CD4-positive, alpha-beta T cell treated with Interleukin-4 for 4 hours (primary cell): ENCODE measurements around the gene AACS.
"Not testable (repeated sequence)": the region's sequence is repeated elsewhere in the genome, so short reads cannot be mapped to it uniquely, and the experiment has no call there.

ENCODE experiments used
- DNase-seq: peaks from one replicate; pipeline ENCODE4 v3.0.0-alpha.2; 2020

Gene AACS

DNA sequence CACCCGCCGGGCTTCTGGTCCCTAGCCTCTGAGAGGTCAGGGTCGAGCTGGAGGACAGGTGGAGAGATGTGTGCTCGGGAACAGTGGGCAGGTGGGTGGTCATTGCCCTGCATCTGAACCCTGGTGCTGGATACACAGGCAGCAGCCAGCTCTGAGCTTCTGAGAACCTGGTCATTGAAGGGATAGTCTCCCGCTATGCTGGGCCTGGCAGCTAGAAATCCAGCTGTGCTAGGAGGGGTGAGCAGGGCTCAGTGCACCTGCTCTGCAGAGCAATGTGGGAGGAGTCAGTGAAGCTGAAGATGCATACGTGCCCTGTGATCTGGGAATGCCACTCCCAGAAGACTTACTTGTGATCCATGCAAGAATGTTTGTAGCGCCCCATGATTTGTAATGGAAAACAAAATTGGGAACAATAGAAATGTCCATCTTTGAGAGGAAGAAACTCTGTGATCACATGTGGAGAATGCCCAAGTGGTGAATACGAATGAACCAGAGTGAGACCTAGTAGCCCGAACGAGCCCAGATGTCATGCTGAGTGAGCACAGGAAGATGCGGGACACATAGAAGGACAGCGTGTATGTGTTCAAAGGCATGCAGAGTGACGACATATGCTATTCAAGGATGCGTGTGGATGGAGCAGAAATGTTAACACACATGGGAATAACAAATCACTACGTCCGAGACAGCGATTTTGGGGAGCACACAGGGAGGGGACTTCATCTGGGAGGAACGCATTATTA lies 63.4 kb downstream of the AACS start:
- no peak for DNase-seq

DNA sequence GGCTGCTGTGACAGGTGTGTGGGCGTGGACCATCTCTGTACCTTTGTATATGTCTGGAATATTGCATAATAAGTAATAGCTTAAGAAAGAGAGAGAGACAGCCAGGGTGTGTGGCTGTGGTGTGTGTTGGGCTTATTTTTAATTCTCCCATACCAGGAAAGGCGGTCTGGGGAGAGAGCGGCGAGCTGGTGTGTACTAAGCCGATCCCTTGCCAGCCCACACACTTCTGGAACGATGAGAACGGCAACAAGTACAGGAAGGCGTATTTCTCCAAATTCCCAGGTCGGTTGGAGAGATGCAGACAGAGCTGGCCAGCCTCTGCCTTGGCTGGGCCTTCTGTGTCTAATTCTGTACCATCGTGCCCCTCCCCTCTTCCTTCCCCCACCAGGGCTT lies 63.9 kb downstream of the AACS start:
- no peak for DNase-seq

DNA sequence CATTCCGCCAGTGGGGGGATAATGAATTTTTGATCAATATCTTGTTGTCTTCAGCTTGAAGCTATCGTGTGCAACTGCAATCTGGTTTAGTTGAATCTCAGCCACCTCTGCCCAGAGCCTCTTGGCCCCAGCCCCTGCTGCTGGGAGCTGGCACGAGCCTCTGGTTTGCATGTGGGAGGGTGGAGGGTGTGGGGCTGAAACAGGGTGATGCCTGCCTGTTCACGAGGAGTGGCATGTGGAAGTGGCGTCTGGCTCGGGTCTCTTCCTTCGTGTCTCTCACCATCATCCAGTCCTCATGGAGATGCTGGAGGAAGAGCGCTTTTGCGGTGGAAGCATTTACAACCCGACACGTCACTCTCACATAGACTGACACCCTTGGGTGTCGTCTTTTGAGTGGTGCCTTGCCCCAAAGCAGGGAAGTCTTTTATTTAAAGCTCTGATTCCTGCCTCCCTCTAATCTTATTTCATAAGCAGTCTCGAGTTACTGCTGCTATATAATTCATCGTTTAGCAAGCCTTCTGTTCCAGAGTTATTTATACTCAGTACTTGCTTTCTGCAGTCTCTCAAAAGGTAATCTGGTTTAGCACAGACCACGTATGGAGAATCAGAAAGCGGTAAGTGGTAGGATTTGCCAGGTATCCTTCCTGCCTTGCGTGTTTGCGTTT lies 64.5 kb downstream of the AACS start:
- DNase-seq = no peak

DNA sequence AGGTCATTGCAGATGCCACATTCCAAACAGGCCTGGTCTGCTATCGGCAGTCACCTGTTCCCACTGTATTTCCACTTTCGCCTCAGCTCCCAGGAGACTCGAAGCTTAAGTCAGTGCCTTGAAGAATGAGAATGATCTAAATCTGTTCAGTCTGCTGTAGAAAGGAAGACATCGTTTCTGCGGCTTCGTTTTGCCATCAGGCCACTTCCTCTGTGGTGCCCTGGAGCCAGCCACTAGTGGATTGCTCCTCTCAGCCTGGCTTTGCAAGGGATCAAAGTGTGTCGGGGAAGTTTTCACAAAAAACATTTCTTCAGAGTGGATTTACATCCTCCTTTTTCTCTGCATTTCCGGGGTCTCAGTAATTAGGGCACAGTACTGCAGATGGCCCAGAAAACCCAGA lies 66.7 kb downstream of the AACS start:
- DNase-seq = no peak

DNA sequence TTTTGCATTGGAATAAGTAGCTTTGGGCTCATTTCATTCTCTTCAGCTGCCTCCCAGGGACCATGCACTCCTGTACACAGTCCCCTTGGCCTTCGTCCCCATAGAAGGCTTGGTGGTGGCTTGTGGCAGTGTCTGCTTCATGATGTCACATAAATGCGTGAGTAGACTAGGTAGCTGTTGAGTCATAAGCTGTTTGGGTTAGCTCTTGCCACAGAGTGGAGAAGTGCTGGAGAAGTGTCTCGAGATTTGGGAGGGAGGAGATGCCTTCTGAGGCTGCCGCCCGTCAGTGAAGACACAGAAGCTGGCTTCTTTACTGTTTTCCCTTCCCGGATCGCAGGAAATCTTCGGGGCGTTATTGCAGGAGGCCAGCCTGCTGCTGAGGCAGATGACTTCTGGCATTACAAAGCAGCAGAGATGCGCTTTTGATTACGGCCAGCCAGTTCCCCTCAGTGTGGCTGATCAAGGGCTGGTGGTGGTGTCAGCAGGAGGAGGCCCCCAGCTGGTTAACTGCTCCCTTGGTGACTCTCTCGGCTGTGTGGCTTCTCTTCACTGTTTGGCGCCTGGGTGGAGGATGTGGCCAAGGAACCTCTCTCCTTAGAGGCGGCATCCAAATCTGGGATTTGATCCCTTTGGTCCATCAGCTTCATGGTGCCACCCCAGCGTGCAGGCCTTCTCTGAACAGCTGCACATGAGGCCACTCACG lies 67.6 kb downstream of the AACS start:
- no peak for DNase-seq

DNA sequence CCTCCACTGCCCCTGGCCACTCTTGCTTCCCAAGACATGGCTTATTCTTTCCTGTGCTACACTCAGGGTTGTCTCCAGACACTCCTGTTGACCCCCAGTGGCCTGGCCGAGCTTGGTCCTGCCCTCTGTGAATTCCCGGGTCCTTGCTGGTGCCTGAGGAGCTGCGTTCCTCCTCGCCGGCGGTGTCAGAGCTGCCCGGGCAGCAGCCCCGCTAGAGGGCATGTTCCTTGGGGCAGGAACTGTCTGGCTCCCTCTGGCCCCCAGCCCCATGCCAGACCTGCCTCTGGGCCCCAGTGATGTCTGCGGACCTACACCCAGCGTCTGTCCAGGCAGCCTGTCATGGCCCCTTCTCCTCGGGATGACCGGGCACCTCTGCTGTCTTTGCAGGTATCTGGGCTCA lies 68.4 kb downstream of the AACS start:
- no peak for DNase-seq

DNA sequence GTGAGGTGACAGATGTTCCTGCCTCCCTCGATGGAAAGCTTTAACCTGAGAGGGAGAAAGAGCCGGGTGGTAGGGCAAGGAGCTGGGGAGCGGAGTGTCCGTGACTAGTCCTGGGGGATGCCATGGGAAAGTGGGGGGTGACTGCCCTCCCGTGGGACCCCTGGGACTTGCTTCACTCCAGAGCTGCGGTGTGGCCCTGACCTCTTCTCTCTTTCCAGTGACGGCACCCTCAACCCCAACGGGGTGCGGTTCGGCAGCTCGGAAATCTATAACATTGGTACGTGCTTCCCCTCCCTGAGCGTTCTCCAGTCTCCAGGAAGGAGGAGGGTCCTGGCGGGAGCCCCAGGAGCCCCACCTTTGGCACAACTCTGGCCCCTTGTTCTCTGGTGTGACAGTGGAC lies 69.3 kb downstream of the AACS start:
- no peak for DNase-seq

DNA sequence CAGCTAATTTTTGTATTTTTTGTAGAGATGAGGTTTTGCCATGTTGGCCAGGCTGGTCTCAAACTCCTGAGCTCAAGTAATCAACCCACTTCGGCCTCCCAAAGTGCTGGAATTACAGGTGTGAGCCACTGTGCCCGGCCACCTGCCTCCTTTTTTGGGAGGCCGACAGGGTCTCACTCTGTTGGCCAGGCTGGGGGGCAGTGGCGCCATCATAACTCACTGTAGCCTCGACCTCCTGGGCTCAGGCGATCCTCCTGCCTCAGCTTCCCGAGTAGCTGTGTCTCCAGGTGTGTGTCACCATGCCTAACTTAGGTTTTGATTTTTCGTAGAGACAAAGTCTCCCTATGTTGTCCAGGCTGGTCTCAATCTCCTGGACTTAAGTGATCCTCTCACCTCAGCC lies 70.7 kb downstream of the AACS start:
- no peak for DNase-seq

DNA sequence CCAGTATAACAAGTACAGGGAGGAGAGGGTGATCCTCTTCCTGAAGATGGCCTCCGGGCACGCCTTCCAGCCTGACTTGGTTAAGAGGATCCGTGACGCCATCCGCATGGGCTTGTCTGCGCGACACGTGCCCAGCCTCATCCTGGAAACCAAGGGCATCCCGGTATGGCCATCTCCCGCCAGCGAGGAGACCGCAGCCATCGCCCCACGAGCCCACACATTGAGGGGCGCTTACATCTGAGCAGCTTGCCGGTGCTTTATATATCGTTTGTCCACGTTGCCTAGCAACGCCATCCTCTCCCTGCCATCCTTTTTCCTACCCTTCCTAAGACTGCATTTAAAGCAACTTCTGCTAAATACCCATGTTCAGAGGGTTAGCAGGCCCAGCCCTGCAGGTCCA lies 71.5 kb downstream of the AACS start:
- DNase-seq = no peak

DNA sequence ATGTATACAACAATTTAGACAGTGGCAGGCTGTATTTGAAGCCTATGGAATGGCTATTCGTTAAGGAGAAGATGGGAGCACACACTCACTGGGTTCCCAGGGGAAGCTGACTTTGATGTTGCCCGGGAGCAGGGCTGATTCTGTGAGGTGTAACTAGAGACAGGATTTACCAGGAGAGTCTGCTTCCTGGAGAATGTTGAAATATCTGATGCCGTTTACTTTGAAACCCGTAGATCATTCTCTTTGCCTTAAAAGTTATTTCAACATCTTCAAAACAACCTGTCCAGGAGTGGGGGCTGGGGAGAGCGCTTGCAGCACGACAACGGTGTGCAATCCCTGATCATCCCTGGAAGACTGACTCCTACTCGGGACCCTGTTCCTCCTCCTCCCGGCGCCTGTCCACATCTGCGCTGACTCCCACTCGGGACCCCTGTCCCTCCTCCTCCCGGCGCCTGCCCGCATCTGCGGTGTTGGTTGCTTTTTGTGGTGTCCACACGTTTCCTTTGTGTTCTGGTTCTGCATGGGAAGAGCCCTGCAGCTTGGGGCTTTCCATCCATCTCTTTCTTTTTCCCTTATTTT lies 72.6 kb downstream of the AACS start:
- DNase-seq = no peak

DNA sequence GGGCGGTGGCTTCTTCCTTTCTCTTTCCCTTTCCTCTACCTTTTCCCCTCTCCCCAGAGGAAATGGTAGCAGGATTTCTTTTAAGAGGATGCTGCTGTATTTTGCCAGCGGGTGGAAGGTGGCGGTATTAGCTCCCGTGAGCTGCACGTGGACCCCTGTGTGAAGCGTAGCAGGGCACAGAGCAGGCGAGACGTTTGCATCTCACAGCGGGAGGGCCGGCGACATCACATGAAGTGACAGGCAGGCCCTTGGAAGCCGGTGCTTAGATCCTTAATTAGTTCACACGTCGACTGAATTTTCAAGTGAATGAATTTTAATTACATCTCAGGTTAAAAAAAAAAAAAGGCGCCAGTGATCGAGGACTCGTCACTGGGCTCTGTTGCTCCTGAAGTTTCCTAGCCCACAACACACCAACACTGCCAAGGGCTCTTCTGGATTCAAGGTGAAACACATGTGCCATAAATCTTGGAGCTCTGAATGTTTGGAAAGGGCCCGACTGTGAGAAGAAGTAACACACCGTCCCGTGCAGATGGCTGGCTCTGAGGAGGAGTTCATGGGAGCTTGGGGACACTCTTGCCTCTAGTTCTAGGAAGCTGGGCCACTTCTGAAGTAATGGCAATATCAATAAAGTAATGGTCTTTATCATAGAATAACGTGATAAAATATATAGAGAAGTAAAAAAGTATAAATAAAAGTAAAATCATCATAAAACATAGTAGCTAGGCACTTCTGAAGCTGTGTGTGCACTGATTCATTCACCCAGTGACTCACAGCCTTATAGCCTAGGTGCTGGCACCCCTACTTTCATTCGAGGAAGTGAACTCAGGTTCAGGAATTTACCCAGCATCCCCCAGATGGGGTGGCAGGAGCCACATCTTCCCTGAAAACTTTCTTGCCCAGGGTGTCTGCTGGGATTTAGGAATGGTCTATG lies 75.3 kb downstream of the AACS start:
- DNase-seq = no peak

DNA sequence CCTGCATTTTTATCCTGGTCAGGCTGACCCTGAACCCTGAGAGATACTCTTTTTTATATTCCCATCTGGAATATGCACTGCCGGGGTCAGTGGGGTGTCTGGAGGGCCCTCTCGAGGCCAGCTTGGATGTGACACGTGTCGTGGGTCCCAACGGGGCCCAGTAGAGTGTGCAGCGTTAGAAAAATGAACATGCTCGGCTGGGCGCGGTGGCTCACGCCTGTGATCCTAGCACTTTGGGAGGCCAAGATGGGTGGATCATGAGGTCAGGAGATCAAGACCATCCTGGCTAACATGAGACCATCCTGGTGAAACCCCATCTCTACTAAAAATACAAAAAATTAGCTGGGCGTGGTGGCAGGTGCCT lies 76.0 kb downstream of the AACS start:
- not testable (repeated sequence) for DNase-seq

DNA sequence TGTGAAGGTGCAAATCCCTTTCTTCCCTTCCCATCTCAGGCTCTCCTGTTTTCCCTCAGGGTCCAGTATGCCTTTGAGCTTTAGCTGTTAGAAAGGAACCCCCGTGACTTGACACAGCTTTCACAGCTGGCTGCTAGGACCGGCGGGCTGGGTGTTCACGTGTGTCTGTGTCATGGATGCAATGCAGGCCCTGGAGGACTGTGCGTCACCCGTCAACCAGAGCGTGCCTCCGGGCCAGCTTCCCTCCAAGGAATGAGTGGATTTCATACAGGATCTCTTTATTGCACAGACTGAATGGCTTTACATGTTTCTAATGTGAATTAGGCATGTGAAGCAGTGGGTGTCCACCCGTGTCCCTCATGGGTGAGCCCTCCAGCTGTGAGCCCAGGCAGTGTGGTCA lies 77.4 kb downstream of the AACS start:
- no peak for DNase-seq

DNA sequence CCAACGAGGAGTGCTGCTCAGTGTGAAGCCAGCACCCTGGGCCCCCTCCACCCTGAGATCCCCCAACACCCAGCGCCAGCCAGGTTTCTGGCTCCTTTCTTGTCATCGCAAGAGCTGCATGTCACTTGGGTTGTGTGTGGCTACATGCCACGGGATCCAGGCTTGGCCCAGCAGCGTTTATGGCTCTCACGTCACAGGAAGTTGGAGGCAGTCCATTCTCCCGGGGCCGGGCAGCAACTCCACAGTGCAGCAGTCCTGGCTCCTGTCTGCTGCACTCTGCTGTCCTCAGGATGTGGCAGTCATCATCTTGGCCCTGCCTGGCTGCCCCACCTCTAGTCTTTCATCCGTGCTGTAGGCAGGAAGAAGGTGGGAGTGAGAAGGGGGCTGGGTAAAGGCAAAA lies 78.3 kb downstream of the AACS start:
- no peak for DNase-seq

DNA sequence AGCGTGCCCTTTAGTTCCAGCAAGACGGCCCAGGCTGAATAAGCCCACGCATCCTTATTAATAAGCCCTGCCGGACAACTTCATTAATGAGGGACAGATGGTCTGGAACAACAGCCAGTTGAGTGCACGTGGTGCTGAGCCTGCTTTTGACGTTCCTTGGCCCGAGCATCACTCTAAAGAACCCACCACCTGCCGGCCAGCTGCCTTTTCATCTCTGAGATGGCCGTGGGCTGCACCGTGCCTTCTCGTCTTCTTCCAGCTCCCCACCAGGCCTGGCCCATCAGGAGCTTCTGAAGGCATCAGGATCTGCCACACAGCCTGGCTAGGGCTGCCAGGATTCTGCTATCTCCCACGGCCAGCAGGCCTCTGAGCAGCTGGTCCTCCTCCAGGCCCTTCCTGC lies 80.0 kb downstream of the AACS start:
- DNase-seq = no peak

DNA sequence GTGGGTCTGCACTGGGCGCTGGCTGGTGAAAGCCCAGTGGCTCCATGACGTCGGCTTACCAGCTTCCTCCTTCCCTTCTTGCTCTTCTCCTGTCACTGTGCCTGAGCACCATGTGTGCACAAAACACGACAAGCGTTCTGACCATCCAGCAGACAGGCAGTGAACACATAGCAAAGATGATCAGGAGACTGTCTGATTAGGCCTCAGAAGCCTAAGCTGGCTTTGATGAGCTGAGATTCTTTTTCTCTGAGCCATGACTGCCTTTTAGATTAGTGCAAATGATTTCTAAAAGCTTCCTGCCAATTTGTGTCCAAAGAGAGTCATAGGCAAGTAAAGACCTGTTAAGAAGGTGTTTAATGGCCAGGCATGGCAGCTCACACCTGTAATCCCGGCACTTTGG lies 83.1 kb downstream of the AACS start:
- DNase-seq = no peak

DNA sequence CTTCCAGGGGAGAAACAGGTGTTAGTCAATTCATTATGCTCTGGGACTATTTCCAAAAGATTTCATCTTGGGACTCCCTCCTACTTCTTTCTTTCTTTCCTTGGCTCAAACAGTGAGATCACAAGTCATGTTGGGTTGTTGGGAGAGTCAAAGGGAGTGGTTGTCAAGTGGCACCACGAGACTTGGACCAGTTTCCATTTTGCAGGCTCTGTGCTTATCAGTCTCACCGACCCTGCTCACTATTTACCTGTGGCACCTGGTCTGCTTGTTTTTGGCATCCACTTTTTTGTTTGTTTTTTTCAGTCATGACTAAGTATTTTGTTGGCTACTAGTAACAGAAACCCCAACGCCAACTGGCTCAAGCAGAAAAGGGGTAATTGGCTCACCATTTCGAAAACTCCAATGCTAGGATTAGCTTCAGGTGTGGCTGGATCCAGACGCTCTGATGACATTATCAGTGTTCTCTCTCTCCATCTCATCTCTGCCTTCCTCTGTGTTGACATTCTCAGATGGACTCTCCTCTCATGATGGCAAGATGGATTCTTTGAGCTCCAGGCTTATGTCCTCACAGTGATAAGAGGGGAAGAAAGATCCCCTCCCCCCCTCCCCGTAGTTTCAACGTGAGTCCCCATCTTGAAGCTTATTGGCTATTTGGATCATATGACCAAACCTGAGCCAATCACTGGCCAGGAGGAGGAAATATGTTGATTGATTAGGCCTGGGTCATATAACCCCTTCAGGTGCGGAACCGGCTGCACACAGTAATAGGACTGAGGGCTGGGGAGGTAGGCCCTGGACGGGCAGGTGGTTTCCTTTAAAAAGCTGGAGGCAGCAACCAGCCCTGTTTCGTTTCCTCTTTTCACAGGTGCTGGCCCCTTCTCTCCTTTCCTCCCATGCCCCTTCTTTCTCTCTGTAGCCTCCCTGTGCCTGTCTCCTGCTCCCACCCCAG lies 84.2 kb downstream of the AACS start:
- no peak for DNase-seq

DNA sequence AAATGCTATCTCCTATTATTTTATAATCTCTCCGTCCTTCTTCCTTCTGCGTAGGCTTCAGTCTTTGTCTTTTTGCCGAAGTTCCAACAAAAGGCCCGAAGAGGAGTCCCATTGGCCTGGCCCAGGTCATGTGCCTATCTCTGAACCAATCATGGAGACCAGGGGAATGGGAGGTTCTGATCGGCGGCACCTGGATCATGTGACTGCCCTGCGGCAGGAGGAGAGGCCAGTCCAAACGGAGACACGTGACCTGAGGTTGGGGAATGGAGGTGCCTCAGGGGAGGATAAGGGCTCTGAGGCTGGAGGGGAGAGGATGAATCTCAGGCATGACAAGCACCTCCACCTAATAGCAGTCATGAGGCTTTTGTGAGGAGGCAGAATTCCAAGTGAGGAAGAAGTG lies 86.0 kb downstream of the AACS start:
- DNase-seq = no peak

DNA sequence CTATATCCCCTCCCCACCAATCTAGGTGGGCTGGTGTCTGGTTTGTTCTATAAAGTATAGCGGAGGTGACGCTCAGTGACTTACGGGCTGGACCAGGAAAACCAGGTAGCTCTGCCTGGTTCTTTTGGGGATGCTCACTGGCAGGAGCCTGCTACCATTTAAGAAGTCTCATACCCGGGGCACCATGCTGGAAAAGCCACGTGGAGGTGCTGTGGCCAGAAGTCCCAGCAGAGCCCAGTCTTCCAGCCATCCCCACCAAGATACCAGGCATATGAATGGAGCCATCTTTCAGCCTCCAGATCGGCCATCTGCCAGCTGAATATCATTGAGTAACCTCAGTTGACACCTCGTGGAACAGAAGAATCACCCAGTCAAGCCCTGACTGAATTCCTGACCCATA lies 87.2 kb downstream of the AACS start:
- no peak for DNase-seq

DNA sequence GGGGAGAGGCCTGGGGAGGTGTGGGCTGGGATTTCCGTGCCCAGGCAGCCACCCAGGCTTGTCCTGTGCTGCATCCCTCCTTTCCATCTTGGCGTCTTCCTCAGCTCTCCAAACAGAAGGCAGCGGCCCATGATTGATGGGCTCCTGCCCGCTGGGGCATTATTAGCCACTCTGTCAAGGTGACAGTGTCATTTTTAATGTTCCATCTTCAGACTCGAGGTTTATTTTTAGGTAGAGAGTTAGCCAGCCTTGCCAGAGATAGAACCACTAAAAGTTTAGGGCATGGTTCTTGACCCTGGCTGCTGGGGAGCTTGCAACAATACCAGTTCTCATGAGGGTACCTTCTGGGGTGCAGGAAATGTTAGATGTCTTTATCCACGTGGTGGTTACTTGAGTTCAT lies 90.1 kb downstream of the AACS start:
- no peak for DNase-seq

DNA sequence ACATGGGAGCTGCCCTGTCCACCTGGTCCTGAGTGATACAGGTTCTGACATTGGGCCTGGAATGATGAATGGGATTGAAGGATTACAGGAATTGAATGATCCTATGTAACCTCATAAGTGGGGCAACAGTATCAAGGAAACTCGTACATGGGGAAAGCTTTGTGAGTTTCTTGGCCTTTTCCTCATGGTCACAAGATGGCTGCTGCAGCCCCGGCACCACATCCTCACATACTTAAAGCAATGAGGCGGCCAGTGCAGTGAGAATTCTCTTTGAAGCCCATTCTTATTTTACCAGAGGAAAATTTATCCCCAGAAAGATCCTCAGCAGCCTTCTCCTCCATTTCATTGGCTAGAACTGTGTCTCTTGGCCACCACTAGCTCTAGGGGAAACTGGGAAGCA lies 91.9 kb downstream of the AACS start:
- no peak for DNase-seq

DNA sequence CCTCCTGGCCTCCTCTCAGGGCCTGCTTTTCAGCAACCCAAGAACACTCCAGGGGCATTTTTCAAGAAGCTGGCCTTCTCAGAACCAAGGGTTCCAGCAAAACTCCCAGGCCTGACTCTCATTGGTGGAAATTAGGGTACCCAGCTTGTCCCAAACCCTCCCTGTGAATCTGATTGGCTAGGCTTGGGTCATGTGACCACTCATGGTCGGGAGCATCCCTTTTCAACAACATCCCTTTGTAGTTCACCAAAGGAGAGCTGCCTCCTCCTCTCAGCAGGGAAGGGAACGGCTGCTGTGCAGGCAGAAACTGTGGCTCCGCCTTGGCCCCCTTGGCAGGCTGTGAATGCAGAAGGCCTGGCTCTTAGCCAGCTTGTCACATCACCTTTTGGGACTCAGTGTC lies 94.5 kb downstream of the AACS start:
- DNase-seq = no peak
